Omental fat pad (tissue), 4 donors: ENCODE measurements around the gene DUSP19. TPM values are rescaled to one million over a fixed set of nuclear protein-coding genes. Genes with fewer than 3 reads are reported as not detected.
"Not testable (repeated sequence)": the region's sequence is repeated elsewhere in the genome, so short reads cannot be mapped to it uniquely, and the experiment has no call there.

Experiments
- ATAC-seq: fragments of 150-250 bp; one replicate; pipeline ENCODE4 v1.9.1; 2016; ENCODE audit warnings: mild to moderate bottlenecking, moderate library complexity; ENCODE audit not compliant: low FRiP score
- DNase-seq: peaks from one replicate; pipeline ENCODE4 v3.0.0-alpha.2; 2019; ENCODE audit warnings: low spot score
- CTCF ChIP-seq, 3 donors: fragments of 450-650 bp; IDR thresholded peaks; one replicate each; pipeline ENCODE4 v1.5.1; 2016 to 2017; ENCODE audit warnings: antibody characterized with exemption in 3 of 3, mild to moderate bottlenecking in 3 of 3, moderate library complexity in 2 of 3
- total RNA-seq, 4 donors: library from RNA; depleted of rRNA; stranded (reverse); fragments of >200 nt; gene quantifications; one replicate each; pipeline ENCODE4 v1.1.0, GENCODE V29; 2016

Gene DUSP19
- total RNA-seq, 4 donors from 2014 or later: 0.60 to 2.8 (median 1.5) TPM

- DNase-seq (no peak), ATAC-seq (no peak)
- no peak for TF ChIP-seq CTCF (IDR thresholded peaks at IDR 0.05)
Measured at GRCh38 chr2:183035954-183036669, 42.4 kb upstream of the DUSP19 start.

GRCh38 chr2:183037074-183037552 is 41.4 kb upstream of the DUSP19 start:
- TF ChIP-seq CTCF (IDR thresholded peaks at IDR 0.05): no peak
- no peak for DNase-seq
- ATAC-seq: peak; percentile 48

GRCh38 chr2:183037553-183038340 is 40.8 kb upstream of the DUSP19 start:
- no peak for DNase-seq
- ATAC-seq: peak; percentile 56
- TF ChIP-seq CTCF (IDR thresholded peaks at IDR 0.05): no peak

- ATAC-seq (peak; percentile 95), DNase-seq (peak; percentile 81)
- peak in 2 of 3 donors; percentile 66 to 98 for TF ChIP-seq CTCF (IDR thresholded peaks at IDR 0.05)
Measured at GRCh38 chr2:183038341-183039300, 39.9 kb upstream of the DUSP19 start, which contains the start of gene NCKAP1. Gene NCKAP1, minus strand, starts transcription at chr2:183038457. Its CDS starts 358 bp downstream, at chr2:183038099.

- DNase-seq: no peak
- ATAC-seq: no peak
- TF ChIP-seq CTCF (IDR thresholded peaks at IDR 0.05): no peak
Measured at GRCh38 chr2:183040604-183041003, 37.9 kb upstream of the DUSP19 start.

GRCh38 chr2:183043580-183043979 is 35.0 kb upstream of the DUSP19 start:
- ATAC-seq, DNase-seq: not testable (repeated sequence)

- DNase-seq, ATAC-seq: not testable (repeated sequence)
Measured at GRCh38 chr2:183047486-183048125, 30.9 kb upstream of the DUSP19 start.
